Measurements from ENCODE around the gene RCSD1. TPM values are rescaled to one million over a fixed set of nuclear protein-coding genes. Genes with fewer than 3 reads are reported as not detected.

RCSD1 gene
- total and polyA plus RNA-seq, 2 of the 13 experiments (the other 11 are each of a cell fraction or from before 2014, with no cell fraction given) = not detected

DNA sequence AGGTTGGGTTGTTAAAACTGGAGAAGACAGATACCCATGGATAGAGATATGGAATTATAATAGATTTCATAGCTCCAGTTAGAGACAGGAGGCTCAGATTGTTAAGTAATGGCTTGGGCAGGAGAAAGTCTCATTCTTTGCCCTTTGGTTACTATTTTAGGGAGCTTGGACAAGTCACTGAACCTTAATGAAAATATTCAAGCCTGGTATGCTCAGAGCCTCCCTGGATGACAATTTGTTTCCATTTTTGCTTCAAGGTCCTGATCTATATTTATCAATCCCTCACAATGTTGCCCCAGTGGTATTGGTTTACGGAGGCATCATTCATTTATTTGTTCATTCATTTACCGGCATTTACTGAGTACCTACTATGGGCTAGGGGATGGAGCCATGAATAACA, 37.5 kb downstream of the RCSD1 start (continued):
- TF ChIP-seq KMT2A (CRISPR knock-in tag; IDR thresholded peaks at IDR 0.05) (no peak), ZSCAN12 (CRISPR knock-in tag; IDR thresholded peaks at IDR 0.05) (no peak), HNRNPLL (IDR thresholded peaks at IDR 0.05; ENCODE audit: low read depth, low read length, poor library complexity, severe bottlenecking) (no peak), FOXK2 (IDR thresholded peaks at IDR 0.05) (no peak)
- TF ChIP-seq, protein P1, sequence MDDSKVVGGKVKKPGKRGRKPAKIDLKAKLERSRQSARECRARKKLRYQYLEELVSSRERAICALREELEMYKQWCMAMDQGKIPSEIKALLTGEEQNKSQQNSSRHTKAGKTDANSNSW (CRISPR knock-in tag; IDR thresholded peaks at IDR 0.05; ENCODE audit: borderline replicate concordance) = no peak

- CTCF ChIA-PET (ENCODE audit: low intra/inter-chr PET ratio, low total read pairs) = no interaction called here
- H3K79me2 ChIP-seq (ENCODE audit: insufficient read depth, low read length) = no peaks in the 10 kb centered on the region
- in situ Hi-C loops (cut with HindIII; ENCODE audit: extremely low pct_ligation_motif_present, low pct_unique_long_range_greater_than_20kb) = no loop called here
- no peak for FAIRE-seq
- H3K27ac ChIP-seq (ENCODE audit: extremely low read length, insufficient read depth, low read length) = no peak overlapping the region
- H4K20me1 ChIP-seq (ENCODE audit: insufficient read depth, low read length) = no peaks in the 10 kb centered on the region
- no peaks in the 10 kb centered on the region for H3K9me3 ChIP-seq (ENCODE audit: low read length)
- DNase-seq (ENCODE audit: low spot score) = no peak
- H3K4me2 ChIP-seq (ENCODE audit: low read depth, low read length) = no peak overlapping the region
- BruUV-seq (replicated peaks) = no TSS peak
- no peak overlapping the region for H3K9ac ChIP-seq (ENCODE audit: insufficient read depth, low read depth, low read length)
- no peaks in the 10 kb centered on the region for H3K36me3 ChIP-seq (replicated peaks in 1 of 2; ENCODE audit: control insufficient read depth in 1 of 2, insufficient read depth in 2 of 2, low read length in 2 of 2)
- POLR2A ChIA-PET = no interaction called here
- H3K4me3 ChIP-seq (replicated peaks in 1 of 3; ENCODE audit: insufficient read depth in 1 of 3, low read depth in 2 of 3, low read length in 3 of 3) = no peak overlapping the region
- no peak overlapping the region for H2AFZ ChIP-seq (ENCODE audit: low read length)
- no peak for ATAC-seq
- peaks cover 0 to 7% of the 10 kb centered on the region in 2 experiments; a peak in 1 of 5 replicates for H3K27me3 ChIP-seq (ENCODE audit: control insufficient read depth in 1 of 2, insufficient read depth in 2 of 2, low read length in 2 of 2)
- TF ChIP-seq ZNF354B (CRISPR knock-in tag; IDR thresholded peaks at IDR 0.05) (no peak), ZNF484 (CRISPR knock-in tag; IDR thresholded peaks at IDR 0.05; ENCODE audit: borderline replicate concordance, low read depth) (no peak), CENPT (CRISPR knock-in tag; IDR thresholded peaks at IDR 0.05; ENCODE audit: low read depth) (no peak), KDM1A (CRISPR knock-in tag; IDR thresholded peaks at IDR 0.05) (no peak)
- 50% methylated on average over 6 of the region's 6 CpGs for WGBS (ENCODE audit: low lambda C conversion rate)
- no peaks in the 10 kb centered on the region for H3K4me1 ChIP-seq (ENCODE audit: insufficient read depth, low read length)
- intact Hi-C loops (cut with micrococcal nuclease; ENCODE audit: unreplicated experiment) = no loop called here
These were observed 38.1 kb downstream of the RCSD1 start for GRCh38 chr1:167668108-167668507.
